Left lung (tissue), 10 donors: ENCODE results near the gene PRXL2B. TPM values are rescaled to one million over a fixed set of nuclear protein-coding genes. Genes with fewer than 3 reads are reported as not detected.

Experiments used
- ATAC-seq: fragments of 200-7000 bp; cut with Tn5 transposase; one replicate; pipeline ENCODE4 v1.9.1; 2020; ENCODE audit warnings: moderate library complexity
- DNase-seq, 4 donors: peaks; one replicate each; pipeline ENCODE4 v3.0.0-alpha.2; 2013 to 2020
- H3K27ac ChIP-seq, 2 donors: fragments of 200-600 bp; sonication (generic) in 1 of 2; one replicate each; pipeline versions ENCODE4 v1.5.0 to v1.8.0; 2020 to 2021
- H3K27me3 ChIP-seq, 2 donors: fragments of 200-600 bp; sonication (generic) in 1 of 2; one replicate each; pipeline versions ENCODE4 v1.5.0 to v1.8.0; 2020 to 2021
- H3K36me3 ChIP-seq, 2 donors: fragments of 200-600 bp; sonication (generic) in 1 of 2; one replicate each; pipeline versions ENCODE4 v1.5.0 to v1.8.0; 2020 to 2021
- H3K4me1 ChIP-seq, 2 donors: fragments of 200-600 bp; one replicate each; pipeline ENCODE4 v1.8.0; 2021
- H3K4me3 ChIP-seq, 2 donors: fragments of 200-600 bp; sonication (generic) in 1 of 2; one replicate each; pipeline versions ENCODE4 v1.5.0 to v1.8.0; 2020 to 2021; ENCODE audit warnings: mild to moderate bottlenecking in 1 of 2
- H3K9me3 ChIP-seq, 2 donors: fragments of 200-600 bp; sonication (generic) in 1 of 2; one replicate each; pipeline versions ENCODE4 v1.5.0 to v1.8.0; 2020 to 2021
- CTCF ChIP-seq, 2 donors: fragments of 200-600 bp; sonication (generic) in 1 of 2; IDR thresholded peaks; one replicate each; pipeline versions ENCODE4 v1.5.0 to v1.8.0; 2021; ENCODE audit warnings: antibody characterized with exemption in 2 of 2
- intact Hi-C, 2 donors: fragments of 100-400 bp; cut with DNase I; formaldehyde crosslinking; loops; one replicate each; pipeline versions ENCODE4 v1.11.2 to v1.14.2; 2022
- polyA plus RNA-seq, 6 donors: library from polyadenylated mRNA; unstranded; fragments of 120-200 nt; gene quantifications; one replicate each; pipeline ENCODE4 v1.2.1, GENCODE V29; 2013; ENCODE audit not compliant: insufficient read length in 6 of 6
- total RNA-seq, 2 donors: library from RNA; stranded (reverse); fragmentation: NEBNext Ultra II Directional; extraction: Animal tissue kit (Norgen Biotek cat#: 25700); gene quantifications; one replicate each; pipeline ENCODE4 v1.2.1, GENCODE V29; 2021
- donor health status: DM: no; HTN: yes; CAD: no.
- donor health status: DM: no; HTN: no; CAD: no.

The PRXL2B gene
- total and polyA plus RNA-seq, 8 donors = 33.2 to 62.5 (median 45.4) TPM

- H3K4me1 ChIP-seq = peaks cover 16 to 41% of the 10 kb centered on the region in 2 donors
- intact Hi-C loops = no loop called here
Observed at GRCh38 chr1:2588661-2589430, 2.3 kb downstream of the PRXL2B start.

GRCh38 chr1:2589431-2590232 is 3.1 kb downstream of the PRXL2B start:
- intact Hi-C loops = no loop called here
- Histone ChIP-seq H3K9me3 (no peaks in the 10 kb centered on the region), H3K27ac (no peak overlapping the region), H3K4me3 (no peak overlapping the region), H3K27me3 (peaks cover 0 to 10% of the 10 kb centered on the region in 2 donors), H3K36me3 (peaks cover 0 to 17% of the 10 kb centered on the region in 2 donors), H3K4me1 (peaks cover 11 to 40% of the 10 kb centered on the region in 2 donors)
- ATAC-seq (no peak), DNase-seq (peak in 1 of 4 donors; percentile 75)
- no peak for TF ChIP-seq CTCF (IDR thresholded peaks at IDR 0.05)

More at GRCh38 chr1:2588661-2589430, 2.3 kb downstream of the PRXL2B start:
- ATAC-seq = no peak
- peaks cover 0 to 10% of the 10 kb centered on the region in 2 donors for H3K27me3 ChIP-seq
- peak in 1 of 4 donors; percentile 79 for DNase-seq
- no peak for TF ChIP-seq CTCF (IDR thresholded peaks at IDR 0.05)
- no peaks in the 10 kb centered on the region for H3K9me3 ChIP-seq
- H3K36me3 ChIP-seq = peaks cover 0 to 17% of the 10 kb centered on the region in 2 donors
- H3K27ac ChIP-seq = no peak overlapping the region
- no peak overlapping the region for H3K4me3 ChIP-seq

GRCh38 chr1:2590233-2591141 is 3.9 kb downstream of the PRXL2B start:
- Histone ChIP-seq H3K4me3 (no peak overlapping the region), H3K36me3 (peaks cover 0 to 17% of the 10 kb centered on the region in 2 donors), H3K9me3 (no peaks in the 10 kb centered on the region), H3K27me3 (peaks cover 0 to 10% of the 10 kb centered on the region in 2 donors), H3K27ac (no peak overlapping the region), H3K4me1 (peaks cover 3 to 31% of the 10 kb centered on the region in 2 donors)
- intact Hi-C loops = no loop called here
- no peak for TF ChIP-seq CTCF (IDR thresholded peaks at IDR 0.05)
- peak in 2 of 4 donors; percentile 29 to 78 for DNase-seq
- no peak for ATAC-seq

- no peak overlapping the region for H3K27ac ChIP-seq
- peaks cover 3 to 29% of the 10 kb centered on the region in 2 donors for H3K4me1 ChIP-seq
- DNase-seq = peak in 1 of 4 donors; percentile 3
- peaks cover 0 to 10% of the 10 kb centered on the region in 2 donors for H3K27me3 ChIP-seq
- no peaks in the 10 kb centered on the region for H3K9me3 ChIP-seq
- intact Hi-C loops = no loop called here
- H3K4me3 ChIP-seq = no peak overlapping the region
- peaks cover 0 to 17% of the 10 kb centered on the region in 2 donors for H3K36me3 ChIP-seq
- TF ChIP-seq CTCF (IDR thresholded peaks at IDR 0.05) = no peak
- no peak for ATAC-seq
Observed at GRCh38 chr1:2591233-2591580, 4.6 kb downstream of the PRXL2B start.
